ENCODE measurements around the gene GRK5.

Gene GRK5

DNA sequence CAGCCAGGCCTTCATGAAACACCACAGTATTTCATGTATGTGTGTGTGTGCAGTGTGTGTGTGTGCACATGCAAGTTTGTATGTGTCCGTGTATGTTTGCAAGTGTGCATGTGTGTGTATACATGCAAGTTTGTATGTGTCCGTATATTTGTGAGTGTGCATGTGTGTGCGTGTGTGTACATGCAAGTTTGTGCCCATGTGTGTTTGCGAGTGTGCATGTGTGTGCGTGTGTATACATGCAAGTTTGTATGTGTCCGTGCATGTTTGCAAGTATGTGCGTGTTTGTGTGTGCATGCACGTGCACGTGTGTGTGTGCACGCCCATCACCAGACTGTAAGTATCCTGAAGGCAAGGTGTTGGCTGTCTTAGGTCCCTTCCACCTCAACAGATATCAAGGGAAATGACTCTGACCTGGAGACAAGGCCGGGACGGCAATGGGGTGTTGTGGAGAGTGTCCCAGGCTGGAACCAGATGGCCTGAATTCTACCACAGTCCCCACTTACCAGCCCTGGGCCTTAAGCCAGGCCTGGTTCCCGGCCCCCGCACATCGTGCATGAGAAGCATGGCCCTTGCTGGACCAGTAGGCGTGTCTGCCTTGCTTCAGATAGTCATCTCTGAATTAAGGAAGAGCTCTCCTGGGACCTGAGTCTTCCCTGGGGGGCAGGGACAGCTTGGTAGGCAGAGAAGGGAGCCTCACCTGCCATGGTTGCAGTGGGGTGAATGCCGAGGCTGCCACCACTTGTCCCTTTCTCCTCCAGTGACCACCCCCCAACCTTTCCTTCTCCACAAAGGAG lies 140.0 kb downstream of the GRK5 start:
- DNase-seq, result no peak

DNA sequence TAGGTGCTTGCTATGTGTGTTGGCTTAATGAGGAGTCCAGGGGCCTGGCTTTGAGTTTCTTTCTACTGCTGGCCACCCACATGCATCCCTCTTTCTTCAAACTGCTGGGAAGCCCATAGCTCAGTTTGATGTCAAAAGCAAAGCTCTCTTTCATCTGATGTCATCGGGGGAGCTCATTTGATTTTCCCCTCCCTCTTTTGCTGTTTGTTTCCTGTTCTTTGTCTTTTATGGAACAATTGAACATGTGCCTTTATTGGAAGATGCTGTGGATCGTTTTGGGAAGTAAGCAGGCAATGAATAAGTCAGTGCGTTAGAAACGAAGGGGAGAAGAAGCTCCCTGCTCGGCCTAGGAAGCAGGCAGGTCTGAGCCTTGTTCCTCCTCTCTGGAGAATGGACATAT lies 140.7 kb downstream of the GRK5 start:
- no peak for DNase-seq

DNA sequence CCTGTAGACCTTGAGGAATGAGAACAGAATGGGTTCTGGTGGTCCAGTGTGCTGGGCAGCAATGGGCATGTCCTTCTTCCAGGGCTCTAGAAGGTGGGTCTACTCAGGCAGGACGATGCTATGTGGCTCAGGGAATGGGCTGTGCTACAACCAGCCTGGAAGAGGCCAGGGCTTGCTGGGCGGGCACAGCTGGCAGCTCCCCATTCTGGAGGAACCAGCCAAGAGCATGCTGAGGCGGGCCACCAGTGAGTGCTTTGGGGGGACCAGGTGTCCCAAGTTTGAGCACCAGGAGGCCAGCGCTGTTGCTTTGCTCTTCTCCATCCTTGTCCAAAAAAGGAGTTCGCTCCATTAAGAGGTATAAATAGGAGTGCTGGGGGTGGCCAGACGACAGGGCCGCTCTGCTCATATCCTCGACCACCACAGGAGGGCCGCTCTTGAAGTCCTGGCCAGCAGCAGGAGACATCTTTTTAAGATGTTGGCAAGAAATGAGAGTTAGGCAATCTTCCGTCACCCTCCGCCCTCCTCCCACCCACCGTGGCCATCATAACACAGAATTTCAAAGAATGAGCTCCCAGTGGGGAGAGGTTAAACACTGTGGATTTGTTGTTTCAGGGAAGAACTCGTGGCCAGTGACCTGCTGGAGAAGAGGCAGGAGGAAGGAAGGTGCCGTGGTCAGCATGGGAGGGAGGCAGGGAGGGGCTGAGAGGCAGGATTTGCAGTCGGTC lies 141.3 kb downstream of the GRK5 start:
- DNase-seq, result no peak

DNA sequence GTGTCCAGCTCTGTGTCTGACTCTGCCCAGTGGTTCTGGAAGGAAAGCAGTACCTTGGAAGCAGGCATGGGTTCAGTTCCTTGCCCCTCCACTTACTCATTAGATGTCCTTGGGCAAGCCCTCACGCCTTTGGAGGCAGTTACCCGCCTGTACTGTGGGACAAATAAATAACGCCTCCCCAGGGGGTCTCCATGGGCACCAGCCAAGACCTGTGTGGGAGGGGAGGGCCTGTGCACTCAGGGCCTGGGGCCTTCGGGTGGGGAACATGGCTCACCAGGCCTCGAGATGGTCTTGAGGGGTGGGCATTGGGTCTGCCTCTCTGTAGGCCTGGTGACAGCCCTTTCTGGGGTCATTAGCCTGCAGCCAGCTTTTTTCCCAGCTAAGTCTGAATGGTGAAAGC lies 142.0 kb downstream of the GRK5 start:
- DNase-seq, result no peak

DNA sequence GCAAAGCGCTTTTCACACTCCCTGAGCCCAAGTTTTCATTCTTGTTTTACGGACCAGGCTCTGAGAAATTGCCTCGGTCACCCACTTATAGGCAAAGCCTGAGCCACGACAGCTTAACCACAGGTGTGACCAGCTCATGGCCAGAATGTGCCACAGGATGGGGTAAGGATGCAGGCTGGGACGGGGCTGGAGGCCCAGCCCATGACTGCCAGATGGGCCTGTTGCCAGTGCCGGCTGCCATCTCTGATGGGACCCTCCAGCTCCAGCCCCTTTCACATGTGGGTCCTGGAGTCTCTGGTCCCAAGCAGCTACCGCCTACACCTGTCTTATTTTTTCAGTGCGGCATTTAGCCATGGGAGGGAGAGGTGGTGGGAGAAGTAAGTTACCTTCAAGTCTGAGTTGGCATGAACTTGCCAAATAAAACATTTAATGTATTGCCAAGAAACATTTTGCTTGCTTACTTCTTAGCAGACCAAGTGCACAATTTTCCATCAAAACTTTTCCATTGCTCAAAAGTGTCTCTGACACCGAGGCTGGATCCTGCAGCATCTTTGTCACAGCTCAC lies 142.6 kb downstream of the GRK5 start:
- no peak for DNase-seq

DNA sequence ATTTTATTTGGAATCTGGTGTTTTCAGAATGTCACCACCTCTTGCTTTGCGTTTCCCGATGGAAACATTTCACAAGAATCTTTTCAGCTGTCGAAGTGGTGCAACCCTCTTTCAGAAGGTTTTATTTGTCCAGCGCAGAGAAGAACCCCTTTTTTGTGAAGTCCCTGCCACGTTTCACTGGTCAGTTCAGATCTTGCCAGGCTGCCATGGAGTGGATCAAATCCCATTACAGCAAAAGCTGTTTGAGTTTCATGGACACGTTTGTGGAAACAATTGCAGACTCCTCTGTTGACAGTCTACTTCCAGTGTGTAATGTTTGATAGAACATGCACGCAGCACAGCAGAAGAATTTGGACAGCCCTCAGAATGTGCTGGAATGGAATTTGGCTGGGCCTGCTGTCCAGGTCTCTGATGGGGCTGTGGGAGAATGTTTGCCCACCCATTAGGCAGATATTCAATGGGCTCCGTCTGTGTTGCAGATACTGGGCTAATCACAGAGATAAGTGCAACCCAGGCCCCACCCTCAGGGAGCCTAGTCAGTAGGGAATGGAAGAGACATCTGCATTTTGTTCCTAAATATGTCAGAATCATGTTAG lies 143.2 kb downstream of the GRK5 start:
- no peak for DNase-seq

DNA sequence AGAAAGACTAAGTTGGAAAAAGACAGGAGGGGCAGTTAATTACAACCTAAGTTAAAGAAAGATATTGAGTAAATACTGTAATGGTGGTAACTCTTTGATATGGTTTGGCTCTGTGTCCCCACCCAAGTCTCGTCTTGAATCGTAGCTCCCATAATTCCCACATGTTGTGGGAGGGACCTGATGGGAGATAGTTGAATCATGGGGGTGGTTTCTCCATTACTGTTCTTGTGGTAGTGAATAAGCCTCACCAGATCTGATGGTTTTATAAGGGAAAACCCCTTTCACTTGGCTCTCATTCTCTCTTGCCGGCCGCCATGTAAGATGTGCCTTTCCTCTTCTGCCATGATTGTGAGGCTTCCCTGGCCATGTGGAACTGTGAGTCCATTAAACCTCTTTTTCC lies 143.8 kb downstream of the GRK5 start:
- no peak for DNase-seq

DNA sequence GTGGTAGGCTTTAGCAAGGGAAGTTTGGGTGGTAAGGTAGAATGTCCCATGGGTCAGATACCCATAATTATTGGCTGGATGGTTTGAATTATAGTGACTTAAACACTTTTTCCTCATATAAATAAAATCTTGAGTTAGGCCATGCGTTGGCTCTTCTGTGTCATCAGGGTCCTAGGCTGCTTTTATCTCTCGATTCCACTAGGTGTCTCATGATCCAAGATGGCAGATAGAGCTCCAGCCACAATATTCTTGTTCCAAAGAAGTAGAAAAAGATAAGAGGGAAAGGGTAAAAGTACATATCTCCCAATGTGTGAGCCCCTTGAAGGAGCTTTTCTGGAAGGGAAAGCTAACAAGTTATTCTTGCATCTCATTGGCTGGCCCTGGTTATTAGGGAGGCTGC lies 144.7 kb downstream of the GRK5 start:
- DNase-seq, result no peak

DNA sequence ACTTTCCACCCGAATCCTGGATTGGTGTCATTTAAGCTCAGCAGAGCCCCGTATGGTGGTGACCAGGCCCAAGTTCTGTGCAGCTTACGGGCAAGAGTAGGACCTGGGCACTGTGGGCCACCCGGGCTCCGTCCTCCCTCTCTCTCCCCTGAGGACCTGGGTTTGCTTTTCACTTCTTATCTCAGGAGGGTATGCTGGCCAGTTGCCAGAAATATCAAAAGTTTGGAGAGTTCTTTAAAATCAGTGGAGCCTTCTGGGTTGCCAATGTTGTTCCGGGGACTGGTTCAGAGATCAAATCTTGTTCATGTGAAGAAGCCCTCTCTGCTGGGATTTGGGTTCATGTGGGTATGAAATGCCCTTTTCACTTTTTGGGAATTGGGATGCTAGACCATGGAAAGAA lies 145.4 kb downstream of the GRK5 start:
- no peak for DNase-seq

DNA sequence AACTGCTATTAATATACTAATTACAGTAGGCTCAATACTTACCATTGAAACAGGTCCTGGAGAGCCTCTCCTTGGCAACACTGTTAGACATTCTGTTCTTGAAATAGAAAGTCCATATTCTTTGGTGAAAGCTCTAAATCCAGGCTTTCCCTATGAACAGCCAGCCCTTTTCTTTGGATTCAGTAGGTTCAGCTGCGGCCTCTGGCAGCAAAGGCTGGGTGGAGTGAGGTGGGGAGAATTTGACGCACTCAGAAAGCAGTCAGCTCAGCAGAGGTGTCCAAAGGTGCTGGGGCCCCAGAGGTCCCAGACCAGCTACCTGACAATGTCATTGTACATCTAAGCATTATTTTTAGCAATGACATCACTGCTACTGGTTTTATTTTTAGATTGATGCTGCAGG lies 146.1 kb downstream of the GRK5 start:
- DNase-seq, result no peak

DNA sequence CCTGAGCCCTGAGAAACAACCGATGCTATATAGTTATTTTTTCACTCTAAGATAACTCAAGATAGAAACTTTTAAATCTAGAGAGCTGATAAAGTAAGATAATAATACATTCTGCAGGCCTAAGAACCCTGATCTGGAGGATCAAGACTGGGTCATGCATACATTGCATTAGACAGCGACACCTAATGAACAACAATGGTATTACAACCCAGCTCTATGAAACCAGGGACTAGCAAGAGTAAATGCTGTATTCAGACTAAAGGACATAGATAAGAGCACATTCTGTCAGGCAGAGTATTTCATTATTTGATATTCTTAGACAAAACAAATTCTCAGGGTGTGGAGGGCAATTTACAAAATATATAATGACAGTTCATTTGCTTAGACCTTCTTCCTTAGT lies 148.6 kb downstream of the GRK5 start:
- no peak for DNase-seq

DNA sequence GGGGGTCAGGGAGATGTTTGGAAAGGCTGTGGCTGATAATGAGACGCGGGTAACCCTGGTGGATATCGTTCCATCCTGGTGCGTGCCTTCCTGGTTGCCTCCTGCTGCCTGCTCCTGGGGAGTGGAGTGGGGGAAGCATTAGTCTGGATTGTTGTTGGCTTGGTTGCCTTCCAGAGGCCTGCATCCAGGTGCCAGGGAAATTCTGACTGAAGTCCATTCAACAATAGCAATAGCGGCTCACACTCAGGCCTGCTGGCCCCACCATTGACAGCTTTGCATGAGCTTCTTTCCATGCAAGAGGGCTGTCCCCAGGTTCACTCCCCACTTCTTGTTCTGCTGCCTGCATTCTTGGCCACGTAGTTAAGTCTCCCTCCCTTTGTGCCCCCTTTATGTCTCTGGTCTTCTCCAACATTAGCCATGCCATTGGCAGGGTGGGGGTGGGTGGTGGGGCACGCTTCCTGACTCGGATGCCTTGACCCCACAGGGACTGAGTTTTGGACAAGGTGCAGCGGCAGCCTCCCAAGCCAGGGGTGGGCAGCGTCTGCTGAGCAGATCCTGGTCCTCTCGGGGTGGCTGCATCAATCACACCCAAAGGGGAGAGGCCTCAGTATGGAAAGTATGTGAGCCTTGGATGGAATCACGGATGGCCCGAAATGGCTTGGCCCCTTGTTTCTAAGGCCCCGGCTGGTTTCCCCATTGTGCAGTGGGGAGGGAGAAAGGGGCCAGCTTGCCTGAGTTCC lies 150.2 kb downstream of the GRK5 start:
- no peak for DNase-seq

DNA sequence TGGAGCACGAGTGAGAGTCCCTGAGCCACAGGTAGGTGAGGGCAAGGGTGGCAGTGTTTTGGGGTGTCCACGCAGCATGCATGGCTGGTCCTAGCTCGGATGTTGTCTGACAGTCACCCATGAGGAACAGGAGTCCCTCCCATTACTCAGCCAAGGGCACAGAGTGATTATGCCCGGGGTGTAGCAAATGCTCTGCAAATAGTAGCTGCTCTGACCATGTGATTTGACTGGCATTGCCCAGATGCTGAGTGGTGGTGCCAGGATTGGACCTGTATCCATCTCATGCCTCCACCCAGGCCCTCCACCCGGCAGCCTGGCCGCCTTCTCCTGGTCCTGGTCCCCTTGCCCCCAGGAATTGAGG lies 150.8 kb downstream of the GRK5 start:
- no peak for DNase-seq

DNA sequence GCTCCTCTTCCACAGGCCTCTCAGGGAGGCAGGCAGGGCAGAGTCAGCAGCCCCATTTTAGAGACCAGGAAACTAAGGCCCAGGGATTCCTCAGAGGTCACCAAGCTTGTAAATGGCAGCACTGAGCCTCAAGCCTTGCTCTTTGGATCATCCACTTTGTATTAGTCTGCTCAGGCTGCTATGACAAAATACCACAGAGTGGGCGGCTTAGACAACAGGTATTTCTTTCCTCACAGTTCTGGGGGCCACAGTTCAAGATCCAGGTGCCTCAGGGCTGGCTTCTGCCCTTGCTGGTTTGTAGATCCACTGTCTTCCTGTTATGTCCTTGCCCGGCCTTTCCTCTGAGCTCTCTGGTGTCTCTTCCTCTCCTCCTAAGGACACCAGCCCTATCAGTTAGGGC lies 151.2 kb downstream of the GRK5 start:
- no peak for DNase-seq

DNA sequence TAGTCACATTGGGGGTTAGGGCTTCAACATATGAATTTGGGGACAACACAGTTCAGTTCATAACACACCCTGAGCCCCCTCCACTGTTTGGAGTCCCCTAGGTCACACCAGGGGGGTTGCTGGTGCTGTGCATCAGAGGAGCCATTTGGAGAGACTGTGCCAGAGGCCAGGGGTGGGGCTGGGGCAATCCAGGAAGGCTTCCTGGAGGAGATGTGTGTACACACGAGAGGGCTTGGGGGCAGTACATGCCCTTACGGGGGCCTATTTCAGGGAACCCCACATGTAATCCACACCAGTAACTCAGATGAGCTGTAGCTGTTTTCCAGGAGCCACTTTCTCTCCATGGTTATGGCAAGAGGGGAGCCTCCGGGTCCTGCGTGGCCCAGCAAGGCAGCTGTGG lies 151.7 kb downstream of the GRK5 start:
- DNase-seq, result no peak

DNA sequence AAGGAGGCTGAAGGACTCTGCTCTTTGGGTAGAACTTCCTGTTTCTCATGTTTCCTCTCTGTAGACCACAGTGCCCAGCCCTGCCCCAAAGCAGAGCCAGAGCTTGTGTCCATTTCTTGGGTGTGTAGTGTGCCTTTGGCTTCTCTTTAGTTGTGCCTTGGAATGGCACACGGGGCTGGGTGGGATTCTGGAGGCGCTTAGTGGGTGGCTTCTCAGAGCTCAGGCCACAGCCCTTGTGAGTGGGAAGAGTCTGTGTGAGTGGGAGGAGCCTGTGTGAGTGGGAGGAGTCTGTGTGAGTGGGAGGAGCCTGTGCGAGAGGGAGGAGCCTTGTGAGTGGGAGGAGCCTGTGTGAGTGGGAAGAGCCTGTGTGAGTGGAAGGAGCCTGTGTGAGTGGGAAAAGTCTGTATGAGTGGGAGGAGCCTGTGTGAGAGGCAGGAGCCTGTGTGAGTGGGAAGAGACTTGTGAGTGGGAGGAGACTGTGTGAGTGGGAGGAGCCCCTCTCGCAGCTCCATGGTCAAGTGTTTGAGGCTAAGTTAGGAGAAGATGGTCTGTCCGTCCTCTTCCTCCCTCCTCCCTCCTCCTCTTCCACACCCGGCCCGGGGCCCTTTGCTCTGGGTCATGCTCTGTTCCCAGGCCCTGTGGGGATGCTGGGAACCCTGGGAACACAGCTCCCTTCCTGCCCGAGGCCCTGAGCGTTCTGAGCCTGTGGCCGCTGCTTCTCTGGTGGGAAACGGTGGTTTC lies 153.0 kb downstream of the GRK5 start:
- DNase-seq, result no peak

DNA sequence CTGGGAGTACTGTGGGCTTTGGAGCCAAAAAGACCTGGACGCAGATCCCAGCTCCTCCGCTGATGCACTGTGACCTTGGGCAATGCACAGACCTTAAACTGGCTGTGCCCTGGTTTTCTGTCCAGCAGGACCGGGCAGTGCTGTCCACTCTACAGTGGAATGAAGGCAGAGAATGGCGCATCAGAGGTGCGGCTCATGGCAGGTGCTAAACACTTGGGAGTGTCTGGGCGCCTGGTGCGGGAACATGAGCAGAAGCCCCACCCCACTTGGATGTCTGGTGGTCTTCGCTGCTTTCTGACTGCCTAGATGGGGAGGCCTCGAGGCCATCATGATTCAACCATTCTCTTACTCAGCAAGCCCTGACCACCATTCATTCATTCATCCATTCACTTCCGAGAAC lies 153.7 kb downstream of the GRK5 start:
- no peak for DNase-seq

DNA sequence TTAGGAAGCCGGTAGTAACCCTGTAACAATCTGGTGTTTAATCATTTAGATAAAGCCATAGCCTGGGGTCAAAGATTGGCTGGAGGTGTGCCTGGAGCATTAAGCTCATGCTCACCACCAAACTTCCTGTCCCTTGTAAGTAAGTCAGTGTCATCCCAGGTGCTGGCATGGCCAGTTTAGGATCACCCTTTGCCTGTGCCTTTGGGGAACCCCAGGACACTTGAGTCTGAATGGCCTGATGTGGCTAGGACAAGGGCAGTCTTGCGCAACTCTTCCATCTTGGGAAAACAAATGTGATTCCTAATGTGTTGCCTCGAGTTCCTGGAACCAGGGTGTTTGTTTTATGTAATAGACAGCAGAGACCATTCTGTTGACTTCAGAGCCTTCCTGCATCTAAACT lies 154.8 kb downstream of the GRK5 start:
- DNase-seq, result no peak

DNA sequence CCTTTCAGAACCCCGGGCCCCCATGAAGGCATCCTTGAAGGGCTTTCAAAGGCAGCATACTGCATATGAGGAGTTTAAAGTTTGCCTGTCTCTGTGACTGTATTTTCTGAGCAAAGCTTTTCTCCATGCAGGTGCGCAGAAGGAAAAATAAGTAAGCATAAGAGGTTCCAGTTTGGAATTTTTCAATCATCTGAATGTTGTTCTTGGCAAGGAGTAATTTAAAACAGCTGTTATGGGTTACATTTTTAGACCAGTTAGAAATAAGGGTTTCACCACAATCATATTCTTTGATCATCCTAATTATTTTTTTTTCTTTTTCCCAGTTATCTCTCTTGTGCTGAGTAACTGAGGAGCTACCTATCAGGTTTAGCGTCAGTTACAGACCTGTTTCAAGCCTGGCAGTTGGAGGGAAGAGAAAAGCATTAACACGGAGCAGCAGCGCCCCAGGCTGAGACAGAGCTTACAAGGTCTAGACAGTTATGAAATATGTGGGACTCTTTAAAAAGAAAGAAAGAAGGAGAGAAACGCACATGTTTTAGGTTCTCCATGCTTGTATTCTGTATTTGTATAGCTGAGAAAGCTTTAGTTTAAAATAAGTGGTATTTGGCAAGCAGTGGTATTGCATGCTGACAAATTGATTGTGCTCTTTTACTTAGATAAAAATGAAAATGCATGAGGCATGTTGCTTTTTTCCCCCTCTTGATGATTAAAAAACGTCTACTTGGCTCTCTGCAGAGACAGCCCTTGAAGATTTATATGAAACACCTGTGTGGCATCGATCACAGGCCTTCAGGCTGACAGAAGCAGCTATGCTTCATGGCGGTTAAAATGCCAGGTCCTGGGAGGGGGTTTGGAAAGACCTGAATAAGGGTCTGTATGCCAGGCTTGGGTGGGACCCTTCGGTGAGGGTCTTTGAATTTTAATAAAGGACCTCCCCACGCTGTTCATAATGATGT lies 157.6 kb downstream of the GRK5 start:
- no peak for DNase-seq

DNA sequence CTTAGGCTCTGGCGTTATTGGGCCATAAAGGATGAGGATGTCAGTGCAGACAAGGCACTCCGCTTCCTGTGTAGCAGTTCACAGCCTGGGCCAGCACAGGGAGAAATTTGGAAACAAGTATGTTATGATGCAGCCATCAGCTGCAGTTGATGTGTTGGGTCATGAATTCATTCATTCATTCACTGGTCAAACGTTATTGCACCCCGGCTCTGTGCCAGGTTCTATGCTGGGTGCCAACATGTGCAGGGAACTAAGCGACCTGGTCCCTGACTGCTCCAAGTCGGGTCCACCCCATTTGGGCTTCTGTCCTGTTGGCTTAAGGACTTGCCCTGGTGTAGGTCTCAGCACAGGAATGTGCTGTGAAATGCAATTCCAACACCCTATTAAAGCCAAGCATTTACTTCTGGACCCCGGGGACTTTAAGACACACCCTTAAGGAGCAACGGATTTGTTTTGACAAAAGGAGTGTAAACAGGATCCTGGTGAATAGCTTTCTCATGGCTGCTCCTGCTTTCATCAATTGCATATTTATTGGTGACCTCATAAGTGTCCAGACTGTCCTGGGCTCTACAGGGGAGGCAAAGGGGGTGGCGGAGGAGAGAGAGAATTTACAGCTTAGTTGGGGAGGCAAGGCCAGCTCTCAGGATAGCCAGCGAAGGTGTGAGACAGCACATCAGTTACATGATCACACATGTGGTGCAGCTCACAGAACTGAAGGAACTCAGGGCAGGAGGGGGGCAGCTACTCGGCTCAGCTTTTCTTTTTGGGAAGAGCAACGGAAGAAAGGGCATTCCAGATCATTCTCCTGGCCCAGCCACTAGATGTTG lies 158.6 kb downstream of the GRK5 start:
- DNase-seq, result no peak

Measured in NCI-H2171 (cell line).